NCI-H187 treated with DMSO at 0.1 percent for 48 hours (cell line): ENCODE data around the gene NLRP1.
"Not testable (repeated sequence)": the region's sequence is repeated elsewhere in the genome, so short reads cannot be mapped to it uniquely, and the experiment has no call there.

Experiments used
- DNase-seq: peaks from one replicate; lab custom pipeline; 2025; lab: John Stamatoyannopoulos, UW

Gene NLRP1

DNA sequence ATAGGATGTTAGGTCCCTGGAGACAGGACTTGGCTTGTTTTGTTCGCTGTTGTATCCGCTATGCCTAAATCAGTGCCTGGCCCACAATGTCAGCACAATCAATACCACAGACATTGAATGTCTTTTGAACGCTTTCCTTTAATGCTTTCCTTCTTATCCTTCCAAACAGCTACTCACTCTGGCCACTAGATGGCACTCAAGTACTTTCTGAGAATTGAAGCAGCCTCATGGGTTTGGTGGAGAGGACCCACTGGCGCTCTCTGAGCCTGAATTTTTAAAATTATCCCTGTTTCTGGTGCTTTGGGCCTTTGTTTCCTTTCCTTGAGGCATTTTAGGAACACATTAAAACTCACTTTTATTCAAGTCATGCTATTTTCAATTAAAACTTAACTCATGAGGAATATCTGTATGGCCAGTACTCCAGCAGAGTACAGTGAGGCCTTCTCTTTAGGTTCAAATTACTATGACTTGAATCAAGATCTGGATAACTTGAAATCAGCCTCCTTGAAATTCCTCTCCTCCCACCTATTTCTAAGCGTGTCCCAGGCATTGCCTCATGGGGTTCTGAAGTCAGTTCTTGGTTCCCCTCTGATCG, 3.2 kb upstream of the NLRP1 start:
- peak; percentile 14 for DNase-seq

DNA sequence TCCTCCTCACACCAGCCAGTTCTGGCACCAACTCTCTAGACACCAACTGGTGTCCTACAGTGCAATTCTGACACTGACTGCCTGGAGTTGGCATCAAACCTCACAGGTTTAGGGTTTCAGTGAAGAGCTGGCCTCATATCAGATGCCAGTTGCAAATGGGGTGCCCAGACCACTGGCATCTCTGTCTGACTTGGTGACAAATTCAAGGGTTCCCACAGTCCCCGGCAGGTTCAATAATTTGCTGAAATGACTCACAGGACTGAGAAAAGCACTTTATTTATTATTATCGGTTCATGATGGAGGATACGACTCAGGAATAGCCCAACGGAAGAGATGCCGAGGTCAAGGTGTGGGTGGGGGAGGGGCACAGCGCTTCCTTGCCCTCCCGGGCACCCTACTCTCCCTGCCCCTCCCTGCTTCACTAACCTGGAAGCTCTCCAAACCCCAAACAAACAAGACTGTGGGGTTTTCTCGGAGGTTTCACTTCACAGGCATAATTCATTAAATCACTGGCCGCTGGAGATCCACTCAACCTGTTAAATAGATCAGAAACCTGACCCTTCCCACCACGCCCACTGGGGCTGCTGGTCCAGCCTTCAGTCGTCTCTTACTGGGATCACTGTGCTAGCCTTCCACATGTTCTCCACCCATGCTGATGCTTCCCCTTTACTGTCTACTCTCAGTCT, 1.7 kb upstream of the NLRP1 start:
- peak; percentile 14 for DNase-seq

DNA sequence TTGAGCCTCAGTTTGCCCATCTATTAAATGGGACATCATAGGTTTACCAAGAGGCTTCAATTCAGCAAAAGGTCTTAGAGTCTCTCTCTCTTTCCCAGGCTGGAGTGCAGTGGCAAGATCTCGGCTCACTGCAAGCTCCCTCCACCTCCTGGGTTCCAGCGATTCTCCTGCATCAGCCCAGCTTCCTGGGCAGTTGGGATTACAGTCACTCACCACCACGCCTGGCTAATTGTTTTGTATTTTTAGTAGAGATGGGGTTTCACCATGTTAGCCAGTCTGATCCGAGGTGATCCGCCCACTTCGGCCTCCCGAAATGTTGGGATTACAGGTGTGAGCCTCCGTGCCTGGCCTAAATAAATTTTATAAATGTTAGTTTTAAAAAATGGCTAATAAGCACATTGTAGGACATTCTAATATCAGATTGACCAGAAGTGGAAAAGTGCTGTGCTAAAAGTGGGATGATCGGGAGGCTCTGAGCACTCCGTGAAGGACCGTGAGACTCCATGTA, 1.0 kb upstream of the NLRP1 start:
- DNase-seq = no peak

DNA sequence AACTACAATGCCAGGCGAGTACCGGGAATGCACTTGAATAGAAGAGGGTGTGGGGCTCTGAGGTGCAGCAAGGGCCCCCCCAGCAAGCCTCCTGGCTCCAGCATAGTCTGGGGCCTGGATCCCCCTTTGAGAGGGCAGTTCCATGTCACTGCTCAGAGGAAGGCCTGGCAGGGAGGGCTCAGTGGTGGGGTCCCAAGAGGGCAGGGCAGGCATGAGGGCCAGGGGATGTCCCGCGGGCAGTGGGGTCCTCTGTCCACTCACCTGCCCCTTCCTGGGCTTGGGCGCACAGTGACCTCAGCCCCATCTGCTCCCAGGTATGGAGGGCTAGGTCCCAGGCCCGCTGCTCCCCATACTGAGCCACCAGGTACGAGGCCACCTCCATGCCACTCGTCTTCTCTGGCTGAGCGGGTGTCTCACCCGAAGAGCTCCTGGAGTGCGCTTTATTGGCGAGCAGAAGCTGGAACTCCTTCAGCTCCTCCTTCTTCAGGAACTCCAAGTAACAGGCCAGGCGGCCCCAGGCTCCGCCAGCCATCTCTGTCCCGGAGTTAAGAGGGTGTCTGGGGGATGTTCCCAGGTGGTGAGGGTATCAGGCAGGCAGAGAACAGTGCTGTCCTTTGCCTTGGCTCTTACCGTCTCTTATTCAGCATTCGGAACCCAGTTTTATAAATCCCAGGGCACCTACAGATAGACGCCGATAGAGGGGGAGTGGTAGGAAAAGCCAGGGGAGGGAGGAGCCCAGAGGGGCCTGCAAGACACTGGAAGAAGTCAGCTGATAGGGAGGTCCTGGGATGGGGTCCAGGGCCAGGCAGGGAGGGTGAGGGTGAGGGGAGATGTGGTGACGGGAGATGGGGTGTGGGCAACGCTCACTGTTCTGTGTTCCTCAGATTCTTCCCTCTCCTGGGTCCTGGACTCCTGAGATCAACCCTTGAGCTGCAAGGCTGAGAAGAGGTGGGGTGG, 605 bp downstream of the NLRP1 start:
- no peak for DNase-seq

DNA sequence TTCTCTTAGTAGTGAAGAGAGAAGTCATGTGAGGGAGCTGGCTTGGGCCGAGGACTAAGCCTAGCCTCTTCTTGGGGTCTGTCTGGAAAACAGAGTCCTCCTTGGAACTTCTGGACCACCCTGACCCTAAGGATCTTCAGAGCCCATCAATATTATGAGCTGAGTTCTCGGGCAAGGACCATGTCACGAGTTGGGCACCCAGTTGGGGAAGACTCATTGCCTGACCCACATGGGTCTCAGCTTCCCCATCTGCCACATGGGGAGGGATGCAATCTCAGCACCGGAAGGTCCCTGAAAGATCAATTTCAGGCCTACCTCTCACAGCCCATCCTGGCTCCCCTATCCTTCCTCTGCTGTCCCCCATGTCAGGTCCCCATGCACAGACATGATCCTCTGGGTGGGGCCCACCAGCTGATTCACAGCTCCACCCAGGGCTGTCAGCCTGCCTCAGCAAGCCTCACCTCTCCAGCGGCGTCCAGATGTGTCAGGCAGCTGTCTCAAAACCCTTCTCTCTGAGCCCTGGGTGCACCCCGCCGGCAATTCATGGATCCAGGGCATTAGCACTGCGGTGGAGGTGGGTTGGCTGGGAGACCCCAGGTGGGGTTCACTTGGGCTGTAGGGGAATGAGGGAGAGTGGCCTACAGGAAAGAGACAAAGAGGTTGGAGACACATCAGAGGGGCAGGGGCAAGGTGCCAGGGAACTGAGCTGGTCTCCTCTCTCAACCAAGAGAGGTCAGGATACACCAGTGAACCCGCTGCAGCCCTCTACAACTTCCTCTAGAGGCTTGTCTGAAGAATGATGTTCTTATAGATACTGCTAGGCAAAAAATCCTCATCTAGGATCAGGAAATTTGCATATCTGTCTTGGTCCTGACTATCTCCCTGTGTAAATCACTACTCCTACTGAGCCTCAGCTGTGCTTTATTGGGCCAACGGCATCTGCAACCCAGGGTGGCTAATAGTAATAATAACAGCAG, 1.8 kb downstream of the NLRP1 start:
- no peak for DNase-seq

DNA sequence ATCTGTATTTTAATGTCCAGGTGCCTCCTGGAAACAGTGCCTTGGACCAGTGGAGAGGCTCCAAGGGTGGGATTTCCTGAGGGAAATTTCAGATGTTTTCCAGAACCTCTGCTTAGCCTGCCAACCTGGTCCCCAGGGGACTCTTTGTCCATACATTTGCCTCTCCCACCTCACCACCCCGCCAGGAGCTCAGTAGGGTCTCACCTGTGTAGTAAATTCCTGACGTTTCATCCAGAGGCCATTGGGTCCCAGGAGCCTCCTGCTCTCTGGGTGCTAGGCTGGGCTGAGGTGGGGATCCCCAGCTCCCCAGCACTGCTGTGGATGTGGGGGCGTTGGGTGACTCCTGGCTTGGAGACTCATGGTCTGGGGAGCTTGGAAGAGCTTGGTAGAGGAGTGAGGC, 2.7 kb downstream of the NLRP1 start:
- DNase-seq = no peak

DNA sequence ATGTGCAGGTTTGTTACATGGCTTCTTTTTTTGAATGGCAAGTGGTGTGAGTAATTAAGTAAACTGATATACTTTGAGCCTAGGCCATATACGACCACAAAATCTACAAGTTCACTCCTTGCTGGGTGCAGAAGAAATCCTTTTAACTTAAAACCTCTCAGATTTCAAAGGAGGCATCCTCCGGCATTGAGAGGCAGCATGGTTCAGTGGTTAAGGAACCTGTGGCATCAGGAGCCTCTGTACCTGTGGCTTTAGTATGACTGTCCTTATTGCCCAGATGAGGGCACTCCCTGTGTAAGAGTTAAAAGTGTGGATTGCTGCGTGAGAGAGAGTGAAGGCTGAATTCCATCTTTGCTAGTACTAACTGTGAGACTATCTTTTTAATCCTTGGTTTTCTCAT, 3.3 kb downstream of the NLRP1 start:
- no peak for DNase-seq

DNA sequence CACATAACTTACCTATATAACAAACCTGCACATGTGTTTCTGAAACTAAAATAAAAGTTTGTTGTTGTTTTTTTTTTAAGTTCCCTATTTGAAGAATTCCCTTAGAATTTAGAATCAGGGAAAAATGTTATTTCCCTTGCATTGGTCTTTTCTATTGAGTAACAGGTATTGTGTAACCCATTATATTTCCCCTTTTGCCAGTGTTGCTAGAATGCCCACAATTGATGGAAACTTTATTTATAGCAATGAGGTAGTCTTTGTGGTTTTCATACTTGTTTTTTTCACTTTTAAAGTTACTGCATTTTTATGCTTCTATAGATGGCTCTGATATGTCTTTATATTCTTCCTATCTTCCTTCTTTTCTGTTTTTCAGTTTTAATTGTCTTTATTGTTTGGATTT, 3.9 kb downstream of the NLRP1 start:
- no peak for DNase-seq

DNA sequence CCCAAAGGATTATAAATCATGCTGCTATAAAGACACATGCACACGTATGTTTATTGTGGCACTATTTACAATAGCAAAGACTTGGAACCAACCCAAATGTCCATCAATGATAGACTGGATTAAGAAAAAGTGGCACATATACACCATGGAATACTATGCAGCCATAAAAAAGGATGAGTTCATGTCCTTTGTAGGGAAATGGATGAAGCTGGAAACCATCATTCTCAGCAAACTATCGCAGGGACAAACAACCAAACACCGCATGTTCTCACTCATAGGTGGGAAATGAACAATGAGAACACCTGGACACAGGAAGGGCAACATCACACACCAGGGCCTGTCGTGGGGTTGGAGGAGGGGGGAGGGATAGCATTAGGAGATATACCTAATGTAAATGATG, 5.5 kb downstream of the NLRP1 start:
- DNase-seq = not testable (repeated sequence)

DNA sequence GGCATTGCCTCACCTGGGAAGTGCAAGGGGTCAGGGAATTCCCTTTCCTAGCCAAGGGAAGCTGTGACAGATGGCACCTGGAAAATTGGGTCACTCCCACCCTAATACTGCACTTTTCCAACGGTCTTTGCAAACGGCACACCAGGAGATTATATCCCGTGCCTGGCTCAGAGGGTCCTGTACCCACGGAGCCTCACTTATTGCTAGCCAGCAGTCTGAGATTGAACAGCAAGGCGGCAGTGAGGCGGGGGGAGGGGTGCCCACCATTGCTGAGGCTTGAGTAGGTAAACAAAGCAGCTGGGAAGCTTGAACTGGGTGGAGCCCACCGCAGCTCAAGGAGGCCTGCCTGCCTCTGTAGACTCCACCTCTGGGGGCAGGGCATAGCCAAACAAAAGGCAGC, 11.3 kb downstream of the NLRP1 start:
- not testable (repeated sequence) for DNase-seq

DNA sequence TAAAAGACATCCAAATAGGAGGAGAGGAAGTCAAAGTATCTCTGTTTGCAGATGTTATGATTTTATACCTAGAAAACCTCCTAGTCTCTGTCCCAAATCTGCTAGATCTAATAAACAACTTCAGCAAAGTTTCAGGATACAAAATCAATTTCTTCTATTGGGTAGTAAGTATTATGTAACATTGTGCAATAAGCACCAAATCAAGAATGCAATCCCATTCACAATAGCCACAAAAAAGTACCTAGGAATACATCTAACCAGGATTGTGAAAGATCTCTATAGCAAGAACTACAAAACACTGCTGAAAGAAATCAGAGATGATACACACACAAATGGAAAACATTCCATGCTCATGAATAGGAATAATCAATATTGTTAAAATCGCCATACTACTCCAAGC, 13.0 kb downstream of the NLRP1 start:
- no peak for DNase-seq

DNA sequence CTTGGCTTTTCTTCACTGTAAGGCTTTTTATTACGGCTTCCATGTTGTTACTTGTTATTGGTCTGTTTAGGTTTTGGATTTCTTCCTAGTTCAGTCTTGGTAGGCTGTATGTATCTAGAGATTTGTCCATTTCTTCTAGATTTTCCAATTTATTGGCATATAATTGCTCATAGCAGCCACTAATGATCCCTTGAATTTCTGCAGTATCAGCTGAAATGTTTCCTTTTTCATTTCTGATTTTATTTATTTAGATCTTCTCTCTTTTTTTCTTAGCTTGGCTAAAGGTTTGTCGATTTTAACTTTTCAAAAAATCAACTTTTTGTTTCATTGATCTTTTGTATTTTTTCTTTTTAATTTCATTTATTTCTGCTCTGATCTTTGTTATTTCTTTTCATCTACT, 18.5 kb downstream of the NLRP1 start:
- DNase-seq = no peak

DNA sequence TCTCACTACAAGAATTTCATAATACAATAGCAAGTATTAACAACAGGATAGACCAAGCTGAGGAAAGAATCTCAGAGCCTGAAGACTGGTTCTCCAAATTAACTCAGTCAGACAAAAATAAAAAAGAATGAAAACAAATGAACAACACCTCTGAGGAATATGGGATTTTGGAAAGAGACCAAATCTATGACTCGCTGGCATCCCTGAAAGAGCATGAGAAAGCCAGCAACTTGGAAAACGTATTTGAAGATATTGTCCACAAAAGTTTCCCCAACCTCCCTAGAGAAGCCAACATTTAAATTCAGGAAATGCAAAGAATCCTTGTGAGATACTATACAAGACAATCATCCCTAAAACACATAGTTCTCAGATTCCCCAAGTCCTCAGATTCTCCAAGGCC, 20.9 kb downstream of the NLRP1 start:
- no peak for DNase-seq

DNA sequence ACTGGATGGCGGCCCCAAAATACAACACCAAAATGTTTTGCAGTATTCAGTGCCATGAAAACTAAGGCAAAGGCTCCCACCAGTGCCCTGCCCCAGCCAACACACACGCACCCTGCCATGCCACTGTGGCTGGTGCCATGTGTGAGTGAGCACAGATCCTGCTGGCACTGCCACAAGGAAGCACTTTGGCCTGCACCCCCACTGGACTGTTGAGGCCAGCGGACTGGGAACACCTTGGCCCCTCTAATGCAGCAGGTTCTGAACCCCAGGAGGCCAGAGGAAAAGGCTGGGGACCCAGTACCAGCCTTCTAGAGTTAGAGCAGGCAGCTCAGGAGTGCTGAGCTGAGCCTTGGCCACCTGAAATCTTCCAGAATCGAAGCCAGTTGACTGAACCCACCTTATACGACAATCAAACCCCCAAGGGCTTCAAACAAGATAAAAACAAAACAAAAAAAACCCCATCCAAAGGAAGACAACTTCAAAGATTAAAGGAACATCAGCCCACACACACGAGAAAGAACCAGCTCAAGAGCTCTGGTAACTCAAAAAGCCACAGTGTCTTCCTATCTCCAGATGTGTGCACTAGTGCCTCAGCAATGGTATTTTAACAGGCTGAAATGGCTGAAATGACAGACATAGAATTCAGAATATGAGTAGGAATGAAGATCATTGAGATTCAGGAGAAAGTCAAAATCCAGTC, 21.5 kb downstream of the NLRP1 start:
- no peak for DNase-seq

DNA sequence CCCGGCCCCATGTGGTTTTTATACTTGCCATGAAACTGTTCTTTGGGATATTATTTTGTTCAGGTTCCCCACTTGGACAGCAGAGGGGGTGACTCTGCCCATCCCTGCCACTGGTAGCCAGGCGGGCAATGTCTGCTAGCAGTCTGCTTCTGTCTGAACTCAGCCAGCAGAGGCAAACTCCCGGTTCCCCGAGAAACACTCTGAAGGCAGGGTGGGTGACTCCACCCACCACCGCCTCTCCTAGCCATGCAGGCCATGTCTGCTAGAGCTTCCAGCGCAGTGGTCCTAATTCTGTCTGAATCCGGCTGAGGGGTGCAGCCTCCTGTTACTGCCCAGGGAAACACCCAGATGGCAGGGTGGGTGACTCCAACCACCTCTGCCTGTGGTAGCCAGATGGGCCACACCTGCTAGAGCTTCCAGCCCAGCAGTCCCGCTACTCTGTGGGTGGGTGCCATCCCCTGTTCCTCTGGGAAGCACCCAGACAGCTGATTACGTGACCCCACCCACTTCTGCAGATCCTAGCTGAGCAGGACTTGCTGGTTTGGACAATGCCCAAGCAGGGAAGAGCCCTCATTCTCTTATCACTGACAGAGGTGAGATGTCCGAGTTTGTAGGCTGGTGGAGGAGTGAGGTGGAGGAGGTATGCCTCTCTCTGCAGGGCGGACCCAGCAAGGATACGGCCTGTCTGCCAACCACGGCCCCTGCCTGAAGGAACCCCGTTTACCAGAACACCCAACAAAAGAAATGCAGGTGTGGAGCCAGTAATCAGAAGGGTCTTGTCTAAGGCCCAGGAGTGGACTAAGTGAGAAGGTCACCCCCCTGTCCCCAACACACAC, 22.4 kb downstream of the NLRP1 start:
- DNase-seq = no peak

DNA sequence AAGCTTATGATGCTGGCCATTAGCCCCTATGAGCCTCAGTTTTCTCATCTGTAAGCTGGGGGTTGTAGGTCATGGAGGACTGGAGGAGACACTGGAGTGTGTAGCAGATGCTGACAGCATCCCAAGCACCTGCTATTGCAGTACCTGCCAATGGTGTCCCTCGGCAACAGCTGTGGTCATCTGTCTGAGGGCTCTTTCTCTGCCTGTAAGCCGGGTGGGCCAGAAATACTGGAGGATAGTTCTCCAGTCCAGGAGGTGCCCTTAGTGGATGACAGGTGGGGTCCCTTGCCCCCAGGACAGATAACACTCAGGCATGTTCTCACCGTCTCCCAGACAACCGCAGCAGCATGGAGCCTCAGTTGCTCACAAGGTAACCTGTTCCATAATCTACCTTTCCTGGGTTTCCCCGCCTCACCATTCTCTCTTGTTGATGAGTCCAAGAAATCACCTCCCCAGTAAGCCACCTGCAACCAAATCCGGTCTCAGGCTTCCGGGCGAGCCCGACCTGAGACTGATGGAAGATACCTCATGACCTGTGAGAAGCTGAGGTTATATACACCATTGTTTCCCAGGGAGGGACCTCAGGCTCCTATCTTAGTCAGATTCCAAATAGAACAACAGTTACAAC, 23.8 kb downstream of the NLRP1 start:
- DNase-seq = no peak

DNA sequence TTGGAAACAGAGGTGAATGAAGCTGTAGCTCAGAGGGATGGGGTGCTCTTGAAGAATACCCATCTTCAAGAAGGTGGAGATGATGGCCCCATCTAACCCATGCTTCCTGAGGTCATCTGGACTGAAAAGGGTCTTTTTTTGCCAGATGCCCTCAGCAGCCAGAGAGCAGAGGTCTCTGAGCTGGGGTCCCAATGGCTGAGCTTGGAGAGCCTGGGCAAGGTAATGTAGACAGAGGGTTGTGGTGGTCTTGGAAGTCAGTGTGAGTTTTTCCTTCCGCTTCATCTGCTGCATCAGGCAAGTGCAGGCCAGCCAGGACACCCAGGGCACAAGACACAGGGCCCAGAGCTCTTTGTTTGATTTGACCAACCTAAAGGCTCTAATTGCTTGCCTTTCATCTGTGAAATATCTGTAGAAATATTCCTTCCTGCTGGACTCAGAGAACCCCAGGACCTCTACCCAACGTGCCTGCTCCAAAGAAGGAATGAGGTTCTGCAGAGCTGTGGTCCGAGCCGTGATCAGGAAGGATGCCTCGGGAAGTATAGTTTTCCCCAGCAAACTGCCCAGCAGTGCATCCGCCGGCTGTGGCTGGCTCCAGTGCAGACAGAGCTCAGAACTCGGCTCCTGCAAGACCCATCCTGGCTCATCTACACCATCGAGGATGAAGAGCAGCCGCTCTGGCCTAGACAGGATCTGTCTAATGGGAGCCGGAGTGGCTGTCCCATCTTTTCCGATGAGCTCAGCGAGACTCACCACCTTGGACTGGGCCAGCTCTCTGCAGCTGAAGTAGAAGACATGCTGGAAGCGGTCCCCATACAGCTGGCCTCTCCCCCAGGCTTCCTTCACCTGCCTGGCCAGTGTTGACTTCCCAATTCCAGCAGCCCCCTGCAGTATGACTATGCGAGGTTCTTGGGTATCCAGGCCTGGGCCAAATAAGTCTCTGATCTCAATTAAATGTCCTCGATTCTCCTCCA, 25.2 kb downstream of the NLRP1 start:
- DNase-seq = no peak

DNA sequence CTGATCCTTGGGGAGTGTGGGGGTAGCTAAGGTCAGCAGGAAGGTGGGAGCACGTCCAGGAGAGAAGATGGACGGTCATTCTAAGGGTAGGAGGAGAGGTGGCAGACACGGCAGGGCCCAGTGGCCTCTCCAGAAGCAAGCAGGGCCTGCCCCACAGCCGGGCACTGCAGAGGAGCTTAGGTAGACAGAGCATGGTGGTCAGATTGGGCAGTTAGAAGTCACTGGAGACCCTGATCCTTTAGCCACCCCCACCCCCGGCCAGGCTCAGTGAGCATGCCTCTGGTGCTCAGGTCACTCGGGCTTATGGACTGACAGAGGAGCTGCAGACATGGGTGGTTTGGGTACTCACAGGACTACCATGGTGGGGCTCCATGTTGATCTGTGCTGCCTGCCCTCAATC, 26.3 kb downstream of the NLRP1 start:
- DNase-seq = no peak
